HCT116 (cell line): Measurements from ENCODE around the gene TBCC. TPM values are rescaled to one million over a fixed set of nuclear protein-coding genes. Genes with fewer than 3 reads are reported as not detected.

Source experiments
- ATAC-seq: fragments of 200-7000 bp; cut with Tn5 transposase; 2 replicates; pipeline ENCODE4 v1.9.1; 2020; ENCODE audit warnings: mild to moderate bottlenecking, moderate library complexity
- BruUV-seq: library from RNA; stranded (reverse); fragments of 400-500 nt; replicated peaks from 2 replicates; lab custom pipeline; 2021; lab: Mats Ljungman, UMichigan
- CTCF ChIA-PET: fragments of 300-600 bp; sonication (Branson Sonifier 250); formaldehyde crosslinking; loops from one replicate; lab custom pipeline; 2021; ENCODE audit warnings: antibody characterized with exemption; lab: Charles Lee
- POLR2A ChIA-PET: fragments of 300-600, 350-600 bp; sonication (Branson Sonifier 250); formaldehyde crosslinking; loops from one replicate; lab custom pipeline; 2021; ENCODE audit warnings: antibody characterized with exemption; lab: Charles Lee
- RAD21 ChIA-PET, 2 experiments: fragments of 300-600 bp; sonication (Branson Sonifier 250); formaldehyde crosslinking; loops; one replicate each; lab custom pipeline; 2023; ENCODE audit warnings: low total read pairs in 2 of 2; ENCODE audit not compliant: uncharacterized antibody in 2 of 2, unreplicated experiment in 2 of 2, low non-redundant PET in 1 of 2; lab: Charles Lee
- DNase-seq: peaks from one replicate; pipeline ENCODE4 v3.0.0-alpha.2; 2010; ENCODE audit warnings: low read depth, low spot score
- H2AFZ ChIP-seq: fragments of 200-600 bp; shearing (Covaris generic), sonication (generic); 2 replicates; pipeline ENCODE4 v1.6.1; 2017; ENCODE audit warnings: low read depth, mixed run types, mixed read lengths, antibody characterized with exemption, low read length; ENCODE audit not compliant: poor library complexity, severe bottlenecking
- H3K27ac ChIP-seq: 2 replicates; pipeline ENCODE4 v1.5.1; 2012; ENCODE audit warnings: low read depth, low read length
- H3K27me3 ChIP-seq: fragments of 200-600 bp; sonication (generic); 2 replicates; pipeline ENCODE4 v1.6.1; 2016; ENCODE audit warnings: mixed run types, low read length, mixed read lengths; ENCODE audit not compliant: insufficient read depth
- H3K36me3 ChIP-seq, 2 experiments: fragments of 200-500 bp in 1 of 2; fragments of 200-600 bp in 1 of 2; sonication (Bioruptor generic) in 1 of 2; sonication (generic) in 1 of 2; 2 replicates each; pipeline versions ENCODE4 v1.5.1 to v1.6.1; 2014 to 2016; ENCODE audit warnings: low read length in 2 of 2, inconsistent platforms in 1 of 2, mixed read lengths in 1 of 2, mixed run types in 1 of 2; ENCODE audit not compliant: insufficient read depth in 2 of 2, control insufficient read depth in 1 of 2
- H3K4me1 ChIP-seq, 2 experiments: fragments of 200-600 bp in 1 of 2; sonication (generic) in 1 of 2; 2 replicates each; pipeline versions ENCODE4 v1.5.1 to v1.6.1; 2012 to 2017; ENCODE audit warnings: low read length in 2 of 2, inconsistent platforms in 1 of 2, mild to moderate bottlenecking in 1 of 2, mixed read lengths in 1 of 2, mixed run types in 1 of 2, moderate library complexity in 1 of 2; ENCODE audit not compliant: insufficient read depth in 2 of 2, control insufficient read depth in 1 of 2
- H3K4me2 ChIP-seq: fragments of 200-600 bp; sonication (generic); 2 replicates; pipeline ENCODE4 v1.6.1; 2017; ENCODE audit warnings: mixed run types, low read length, mixed read lengths
- H3K4me3 ChIP-seq, 2 experiments: fragments of 200-600 bp in 1 of 2; sonication (generic) in 1 of 2; replicated peaks in 1 of 2; 2 replicates each; pipeline ENCODE4 v1.5.1; 2011 to 2016; ENCODE audit warnings: low read length in 2 of 2, control low read depth in 1 of 2, low read depth in 1 of 2, mild to moderate bottlenecking in 1 of 2, mixed read lengths in 1 of 2, mixed run types in 1 of 2
- H3K79me2 ChIP-seq: fragments of 200-600 bp; sonication (generic); 2 replicates; pipeline ENCODE4 v1.6.1; 2017; ENCODE audit warnings: mild to moderate bottlenecking, mixed run types, low read length, moderate library complexity, mixed read lengths; ENCODE audit not compliant: insufficient read depth
- H3K9ac ChIP-seq: fragments of 200-600 bp; sonication (generic); 2 replicates; pipeline ENCODE4 v1.6.1; 2016; ENCODE audit warnings: low read length, mixed read lengths
- H3K9me2 ChIP-seq: fragments of 200-600 bp; sonication (generic), shearing (Covaris generic); 2 replicates; pipeline ENCODE4 v1.6.1; 2017; ENCODE audit warnings: mixed run types, mild to moderate bottlenecking, moderate library complexity; ENCODE audit not compliant: insufficient read depth
- H3K9me3 ChIP-seq, 2 experiments: fragments of 200-500 bp in 1 of 2; fragments of 200-600 bp in 1 of 2; sonication (Bioruptor generic) in 1 of 2; sonication (generic) in 1 of 2; 2 replicates each; pipeline ENCODE4 v1.6.1; 2014 to 2017; ENCODE audit warnings: low read length in 2 of 2, mixed read lengths in 2 of 2, inconsistent platforms in 1 of 2, low read depth in 1 of 2, mild to moderate bottlenecking in 1 of 2, mixed run types in 1 of 2, moderate library complexity in 1 of 2; ENCODE audit not compliant: control insufficient read depth in 1 of 2, insufficient read depth in 1 of 2
- H4K20me1 ChIP-seq: fragments of 200-600 bp; sonication (generic), shearing (Covaris generic); 2 replicates; pipeline ENCODE4 v1.6.1; 2017; ENCODE audit warnings: mixed run types, mild to moderate bottlenecking, moderate library complexity; ENCODE audit not compliant: insufficient read depth
- CBX3 ChIP-seq: IDR thresholded peaks from 2 replicates; pipeline ENCODE4 v1.6.1; 2012; ENCODE audit warnings: low read depth
- CEBPB ChIP-seq: IDR thresholded peaks from 2 replicates; pipeline ENCODE4 v1.6.1; 2012; ENCODE audit warnings: low read depth
- CTCF ChIP-seq, 3 experiments: fragments of 200-600 bp in 1 of 3; sonication (generic) in 1 of 3; IDR thresholded peaks in 2 of 3; conservative IDR thresholded peaks in 1 of 3; 2 replicates each; pipeline ENCODE4 v1.5.1; 2012 to 2017; ENCODE audit warnings: low read depth in 2 of 3, low read length in 2 of 3, antibody characterized with exemption in 1 of 3, borderline replicate concordance in 1 of 3, control low read depth in 1 of 3, mild to moderate bottlenecking in 1 of 3, mixed read lengths in 1 of 3, mixed run types in 1 of 3, moderate library complexity in 1 of 3; ENCODE audit not compliant: insufficient read depth in 1 of 3
- EGR1 ChIP-seq: IDR thresholded peaks from 2 replicates; pipeline ENCODE4 v1.6.1; 2012; ENCODE audit warnings: low read depth
- EZH2 ChIP-seq: fragments of 200-600 bp; sonication (generic); IDR thresholded peaks from 2 replicates; pipeline ENCODE4 v1.6.1; 2017; ENCODE audit warnings: antibody characterized with exemption, mixed run types
- EZH2phosphoT487 ChIP-seq: fragments of 200-600 bp; IDR thresholded peaks from 2 replicates; pipeline ENCODE4 v1.6.1; 2018; ENCODE audit warnings: antibody characterized with exemption, borderline replicate concordance
- FOSL1 ChIP-seq: IDR thresholded peaks from 2 replicates; pipeline ENCODE4 v1.6.1; 2012; ENCODE audit warnings: low read depth
- MAX ChIP-seq: IDR thresholded peaks from 2 replicates; pipeline ENCODE4 v1.6.1; 2012
- POLR2A ChIP-seq: IDR thresholded peaks from 2 replicates; pipeline ENCODE4 v1.7.0; 2011; ENCODE audit warnings: borderline replicate concordance; ENCODE audit not compliant: insufficient read depth, insufficient read length; ENCODE audit errors: extremely low read depth
- POLR2AphosphoS5 ChIP-seq: IDR thresholded peaks from 2 replicates; pipeline ENCODE4 v1.6.1; 2011; ENCODE audit warnings: mild to moderate bottlenecking, low read depth, low read length, moderate library complexity
- RAD21 ChIP-seq: IDR thresholded peaks from 2 replicates; pipeline ENCODE4 v1.6.1; 2012; ENCODE audit warnings: low read depth, mild to moderate bottlenecking
- REST ChIP-seq: IDR thresholded peaks from 2 replicates; pipeline ENCODE4 v1.6.1; 2012; ENCODE audit warnings: low read depth
- SP1 ChIP-seq: IDR thresholded peaks from 2 replicates; pipeline ENCODE4 v1.6.1; 2012; ENCODE audit warnings: low read depth
- SRF ChIP-seq: IDR thresholded peaks from 2 replicates; pipeline ENCODE4 v1.6.1; 2012; ENCODE audit warnings: low read depth
- TCF7L2 ChIP-seq: IDR thresholded peaks from 2 replicates; pipeline ENCODE4 v1.7.0; 2011; ENCODE audit warnings: borderline replicate concordance, inconsistent platforms; ENCODE audit not compliant: insufficient read depth, insufficient read length; ENCODE audit errors: extremely low read depth
- YY1 ChIP-seq: IDR thresholded peaks from 2 replicates; pipeline ENCODE4 v1.6.1; 2011; ENCODE audit warnings: low read length, low read depth, moderate library complexity, mild to moderate bottlenecking; ENCODE audit not compliant: insufficient replicate concordance; ENCODE audit errors: extremely low read depth
- ZBTB33 ChIP-seq: IDR thresholded peaks from 2 replicates; pipeline ENCODE4 v1.6.1; 2011; ENCODE audit warnings: mild to moderate bottlenecking, low read length, moderate library complexity; ENCODE audit not compliant: insufficient replicate concordance; ENCODE audit errors: extremely low read depth
- ZNF274 ChIP-seq: fragments of 200-500 bp; sonication (Bioruptor generic); IDR thresholded peaks from 2 replicates; pipeline ENCODE4 v1.6.1; 2014; ENCODE audit warnings: mild to moderate bottlenecking, low read depth, low read length, inconsistent platforms
- intact Hi-C: fragments of 100-400 bp; cut with micrococcal nuclease; formaldehyde crosslinking; loops from 2 replicates; pipeline ENCODE4 v1.10.0; 2022
- total RNA-seq: library from RNA; stranded (reverse); gene quantifications from one replicate; pipeline ENCODE4 v1.2.1, GENCODE V29; 2021; ENCODE audit not compliant: unreplicated experiment

Gene TBCC
- total RNA-seq, 1 experiment from 2014 or later = 17.1 TPM

- Histone ChIP-seq H3K9me2 (no peaks in the 10 kb centered on the region), H3K79me2 (no peaks in the 10 kb centered on the region), H3K4me2 (no peak overlapping the region), H3K4me3 (no peak overlapping the region), H2AFZ (no peak overlapping the region), H3K9ac (no peak overlapping the region), H3K4me1 (peaks cover 0 to 4% of the 10 kb centered on the region in 2 experiments; a peak in 1 of 4 replicates), H4K20me1 (no peaks in the 10 kb centered on the region), H3K27ac (no peak overlapping the region), H3K9me3 (peaks cover 6 to 7% of the 10 kb centered on the region in 2 experiments; a peak in 1 of 4 replicates), H3K27me3 (no peaks in the 10 kb centered on the region), H3K36me3 (no peaks in the 10 kb centered on the region)
- CTCF ChIA-PET = interaction anchor here (1.6 kb wide), 1 partner anchor 12 kb away, joined by 4 read pairs; no protein-coding TSS in a partner anchor
- intact Hi-C loops = no loop called here
- no peak for TF ChIP-seq YY1
- no peak for TF ChIP-seq POLR2A
- no peak for TF ChIP-seq RAD21
- TF ChIP-seq TCF7L2 = no peak
- TF ChIP-seq SRF = no peak
- no peak for TF ChIP-seq CEBPB
- TF ChIP-seq ZBTB33 = no peak
- TF ChIP-seq CBX3 = no peak
- TF ChIP-seq FOSL1 = no peak
- no peak for TF ChIP-seq POLR2AphosphoS5
- TF ChIP-seq CTCF (IDR thresholded peaks at IDR 0.05 in 2 of 3, conservative IDR thresholded peaks at IDR 0.05 in 1 of 3; ENCODE audit: borderline replicate concordance in 1 of 3, insufficient read depth in 1 of 3, low read depth in 2 of 3, low read length in 2 of 3) = no peak
- no peak for TF ChIP-seq SP1
- no peak for TF ChIP-seq EGR1
- no peak for TF ChIP-seq EZH2phosphoT487
- no peak for TF ChIP-seq REST
- TF ChIP-seq ZNF274 = no peak
- TF ChIP-seq MAX = no peak
- TF ChIP-seq EZH2 = no peak
- no peak for ATAC-seq
- POLR2A ChIA-PET = no interaction called here
- no TSS peak for BruUV-seq
- RAD21 ChIA-PET = no interaction called here
- no peak for DNase-seq
These were observed 31.7 kb downstream of the TBCC start for GRCh38 chr6:42714098-42714761.
